HG03457 (cell line): ENCODE measurements around the gene PGGT1B.
"Not testable (repeated sequence)": the region's sequence is repeated elsewhere in the genome, so short reads cannot be mapped to it uniquely, and the experiment has no call there.

ENCODE experiments used
- ATAC-seq: cut with Tn5 transposase; IDR thresholded peaks from one replicate; pipeline ENCODE4 v1.9.1; 2021; ENCODE audit warnings: moderate number of reproducible peaks; ENCODE audit not compliant: unreplicated experiment

PGGT1B gene

DNA sequence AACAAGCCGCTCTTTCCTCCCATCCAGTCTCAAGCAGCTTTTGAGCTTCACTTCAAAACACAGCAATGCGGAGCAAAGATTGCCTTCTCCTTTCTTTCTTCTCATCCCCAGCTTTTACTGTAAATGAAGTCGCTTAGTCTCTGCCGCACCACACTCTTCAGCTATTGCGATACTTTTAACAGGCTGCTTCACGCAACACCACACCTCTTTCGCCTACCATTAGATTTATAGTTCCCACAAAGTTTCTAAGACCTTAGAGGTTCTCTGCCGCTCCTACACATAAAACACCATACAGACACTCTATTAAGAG, 711 bp downstream of the PGGT1B start:
- peak; percentile 31 for ATAC-seq

DNA sequence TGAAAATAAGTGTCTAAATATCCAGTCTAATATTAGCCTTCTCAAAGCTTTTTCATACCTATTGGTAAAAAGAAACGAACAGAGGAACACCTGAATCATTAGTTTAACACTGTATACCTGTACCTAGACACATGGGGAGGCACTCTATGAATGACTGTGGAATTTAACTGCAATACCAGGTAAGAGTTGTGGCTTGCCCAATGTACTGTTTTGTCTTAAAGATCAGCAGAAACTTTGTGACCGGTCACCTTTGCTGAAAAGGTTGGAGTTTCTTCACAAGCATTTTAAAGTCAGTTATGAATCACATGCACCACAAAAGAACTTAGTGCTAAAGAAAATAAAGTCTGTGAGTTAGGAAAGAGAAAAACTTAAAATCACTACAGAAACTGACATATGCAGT, 2.4 kb downstream of the PGGT1B start:
- no peak for ATAC-seq

DNA sequence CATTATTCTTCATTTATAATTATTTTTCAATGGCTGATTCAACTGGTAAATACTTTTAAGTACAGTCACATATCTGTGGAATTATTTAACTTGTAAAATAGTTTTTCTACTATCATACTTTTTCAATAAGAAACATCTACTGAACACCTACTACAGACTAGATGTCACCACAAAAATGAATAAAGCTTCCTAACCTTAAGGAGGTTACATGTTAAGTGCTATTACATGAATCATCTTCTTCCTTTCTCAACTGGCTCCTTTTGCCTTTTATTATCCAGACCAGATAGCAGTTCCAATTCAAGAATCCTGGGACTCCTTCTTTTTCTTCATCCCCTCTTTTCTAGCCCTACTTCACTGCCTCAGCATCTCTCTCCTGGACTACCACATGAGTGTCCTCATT, 4.7 kb downstream of the PGGT1B start:
- no peak for ATAC-seq

DNA sequence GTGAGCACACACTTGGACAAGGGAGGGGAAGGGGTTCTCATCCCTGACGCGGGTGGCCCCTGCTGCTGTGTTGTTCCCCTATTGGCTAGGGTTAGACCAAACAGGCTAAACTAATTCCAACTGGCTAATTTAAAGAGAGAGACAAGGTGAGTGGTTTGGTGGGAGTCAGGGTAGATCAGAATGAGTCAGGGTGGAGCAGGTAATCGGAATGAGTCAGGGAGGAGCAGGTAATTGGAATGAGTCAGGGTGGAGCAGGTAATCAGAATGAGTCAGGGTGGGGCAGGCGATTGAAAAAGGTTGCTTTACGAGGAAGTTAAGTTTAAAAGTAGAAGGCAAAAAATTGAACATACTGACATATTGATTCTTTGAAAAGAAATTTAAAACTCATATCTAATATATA, 13.3 kb downstream of the PGGT1B start:
- ATAC-seq = not testable (repeated sequence)

DNA sequence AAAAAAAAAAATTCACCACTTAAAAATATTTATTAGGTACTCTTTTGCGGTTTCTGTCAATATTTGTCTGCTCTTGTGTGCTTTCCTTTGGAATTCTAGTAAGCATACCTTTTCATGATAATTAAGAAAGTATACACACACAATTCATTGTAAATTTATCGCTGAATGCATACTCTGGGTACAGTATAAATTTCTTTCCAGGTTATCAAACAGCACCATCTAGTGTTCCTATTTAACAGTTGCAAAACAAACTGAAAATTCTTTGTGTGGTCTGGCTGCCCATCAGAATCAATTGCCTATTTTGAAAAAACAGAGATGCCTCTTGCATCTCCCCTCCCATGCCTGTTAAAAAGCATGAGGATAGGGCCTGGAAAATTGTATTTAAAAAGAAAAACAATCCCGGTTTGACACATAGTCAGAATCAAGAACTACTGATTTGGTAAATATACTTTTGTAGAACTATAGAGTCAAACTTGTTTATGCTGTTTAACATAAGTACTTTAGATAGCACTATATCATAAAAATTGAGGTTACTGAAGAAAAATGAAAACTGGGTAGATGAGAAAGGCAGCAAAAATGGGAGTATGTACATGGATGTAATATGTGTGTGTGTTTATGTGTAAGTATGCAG, 16.2 kb downstream of the PGGT1B start:
- ATAC-seq = no peak

DNA sequence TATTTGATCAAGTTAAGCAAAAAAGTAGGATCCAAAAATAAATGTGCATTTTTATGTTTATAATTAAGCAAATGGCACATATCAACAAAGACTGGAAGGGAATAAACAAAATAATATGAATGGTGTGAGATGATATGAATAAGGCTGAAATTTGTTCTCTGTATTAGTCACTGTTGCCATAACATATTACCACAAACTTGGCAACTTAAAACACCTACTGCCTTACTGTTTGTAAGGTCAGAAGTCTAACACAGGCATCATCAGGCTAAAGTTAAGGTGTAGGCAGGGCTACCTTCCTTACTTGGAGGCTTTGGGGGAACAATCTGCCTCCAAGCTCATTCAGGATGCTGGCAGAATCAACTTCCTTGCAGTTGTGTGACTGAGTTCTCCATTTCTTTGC, 19.3 kb downstream of the PGGT1B start:
- no peak for ATAC-seq

DNA sequence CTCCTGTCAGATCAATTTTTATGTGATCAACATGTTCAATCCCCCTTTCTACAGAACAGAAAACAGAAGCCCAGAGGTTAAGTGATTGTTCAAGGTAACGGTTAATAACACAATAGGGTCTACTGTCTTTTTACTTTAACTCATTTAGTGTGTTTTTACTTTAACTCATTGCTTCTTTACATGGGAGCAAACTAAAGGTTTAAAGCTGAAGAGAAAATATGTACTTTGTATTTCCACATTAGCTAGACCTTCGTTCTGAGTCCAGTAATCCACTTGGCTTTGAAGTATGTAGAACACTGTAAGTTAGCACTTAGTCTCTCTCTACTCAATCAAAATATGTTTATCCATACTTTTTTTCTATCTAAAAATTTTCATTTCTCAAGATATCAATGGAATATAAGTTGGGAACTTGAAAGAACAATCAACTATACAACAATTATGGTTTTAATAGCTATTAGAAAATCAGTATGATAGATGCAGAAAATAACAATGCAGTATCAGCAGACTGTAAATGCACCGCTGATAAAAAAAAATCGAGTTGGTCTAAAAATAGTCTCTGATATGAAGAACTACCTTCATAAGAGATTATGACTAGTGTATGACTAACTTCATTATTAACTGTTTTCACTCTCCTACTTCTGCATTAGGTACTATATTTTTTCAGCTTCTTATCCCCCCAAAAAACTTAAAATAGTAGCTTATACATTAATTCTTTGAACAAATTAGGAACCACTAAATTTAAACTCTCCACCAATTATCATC, 20.6 kb downstream of the PGGT1B start:
- no peak for ATAC-seq

DNA sequence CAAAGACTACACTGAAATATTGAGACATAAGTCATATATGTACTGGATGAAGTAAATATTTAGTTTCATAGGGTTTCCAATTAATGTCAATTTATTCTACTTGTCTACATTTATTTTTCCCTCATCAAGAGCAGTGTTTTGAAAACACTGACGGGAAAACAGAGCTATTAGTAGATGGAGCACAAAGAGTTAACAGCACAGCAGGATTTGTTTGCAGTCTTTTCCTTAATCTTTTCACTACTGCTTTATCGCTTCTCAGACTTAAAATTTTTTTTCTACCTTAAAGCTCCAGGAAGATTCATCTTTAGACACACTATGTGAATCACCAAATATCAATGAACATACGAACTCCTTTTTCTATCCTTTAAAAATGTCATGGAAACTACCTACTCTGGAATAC, 25.6 kb downstream of the PGGT1B start:
- ATAC-seq = no peak

DNA sequence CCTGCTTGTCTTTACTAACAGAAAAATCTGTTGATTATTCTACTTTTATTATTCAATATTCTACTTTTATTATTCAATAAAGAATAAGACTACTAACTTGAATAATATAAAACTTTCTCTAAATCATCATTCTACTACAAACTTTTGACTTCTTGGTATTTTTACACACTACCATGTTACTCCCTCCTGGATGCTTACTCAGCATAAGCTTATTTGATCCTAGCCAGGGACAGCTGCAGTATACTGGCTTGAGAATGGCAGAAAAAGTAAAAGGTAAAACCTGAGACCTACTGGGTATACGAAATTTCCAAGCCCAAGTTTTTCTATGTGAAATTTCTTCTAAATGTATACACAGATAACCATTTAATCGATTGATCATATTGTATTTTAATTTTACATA, 26.1 kb downstream of the PGGT1B start:
- no peak for ATAC-seq

DNA sequence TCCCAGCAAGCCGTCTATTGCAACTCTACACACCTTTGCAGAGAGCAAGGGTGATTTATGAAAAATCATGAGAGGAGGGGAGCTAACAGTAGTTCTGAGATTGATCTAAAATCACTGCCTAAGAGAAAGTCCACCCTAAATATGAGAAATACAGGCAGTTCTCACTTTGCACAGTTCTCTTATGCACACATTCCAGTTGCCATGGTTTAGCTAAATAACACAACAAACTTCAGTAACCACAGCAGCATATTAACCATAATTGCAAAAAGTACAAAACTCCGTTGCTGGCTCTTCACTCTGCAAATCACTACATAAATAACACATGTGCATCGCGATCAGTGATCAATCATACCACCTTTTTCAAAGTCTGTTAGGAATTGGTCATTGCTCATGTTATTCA, 31.1 kb downstream of the PGGT1B start:
- ATAC-seq = no peak

DNA sequence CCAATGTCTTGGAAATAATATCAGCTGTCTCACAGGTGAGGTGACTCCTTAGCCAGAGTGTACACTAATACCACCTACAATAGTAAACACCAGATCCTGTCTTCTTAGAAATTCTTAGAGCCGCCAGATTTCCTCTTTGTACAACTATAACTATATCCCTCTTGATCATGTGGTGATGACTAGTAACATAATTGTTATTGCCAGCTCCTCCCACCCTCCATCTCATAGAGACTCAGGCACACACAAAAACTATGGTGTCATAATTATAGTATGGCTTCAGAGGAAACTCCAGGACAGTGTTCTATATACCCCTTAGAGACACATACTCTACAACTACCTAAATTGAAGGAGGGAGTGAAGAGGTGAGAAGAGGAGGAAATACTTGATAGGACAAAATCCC, 33.1 kb downstream of the PGGT1B start:
- no peak for ATAC-seq

DNA sequence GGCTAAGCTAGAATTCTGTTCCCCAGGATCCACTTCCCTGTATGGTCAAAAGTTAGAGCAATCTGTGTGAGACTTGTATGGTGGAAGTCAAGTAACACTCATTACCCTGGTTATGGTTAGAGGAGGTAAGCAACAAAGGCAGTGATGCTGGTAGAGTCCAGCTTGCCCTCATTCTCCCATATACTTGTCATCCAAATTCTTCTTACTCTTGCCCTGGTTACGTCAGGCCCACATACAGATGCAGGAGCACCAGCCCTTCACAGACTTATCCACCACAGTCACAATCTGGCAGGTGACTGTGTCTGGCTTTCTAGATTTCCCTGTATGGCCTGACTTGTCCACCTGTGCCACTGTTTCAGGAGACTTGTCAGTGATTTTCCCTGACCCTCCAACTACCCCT, 35.4 kb downstream of the PGGT1B start:
- no peak for ATAC-seq

DNA sequence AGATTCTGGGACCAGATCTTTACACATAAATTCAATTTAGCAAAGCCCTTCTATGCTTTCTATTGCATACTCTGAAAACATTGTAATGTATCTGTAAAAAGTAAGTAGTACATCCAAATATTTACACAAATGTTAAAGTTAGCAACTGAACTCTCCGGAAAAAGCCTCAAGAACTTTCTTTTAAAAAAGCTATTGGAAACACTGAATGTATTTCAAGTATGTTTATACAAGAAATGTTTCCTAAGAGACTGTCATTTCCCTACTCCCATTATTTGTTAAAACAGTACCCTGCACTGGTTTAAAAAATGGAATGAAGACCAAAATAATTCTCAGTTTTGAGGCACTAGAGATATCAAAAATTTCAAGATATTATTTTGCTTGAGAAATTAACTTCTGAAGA, 48.1 kb downstream of the PGGT1B start:
- ATAC-seq = no peak

DNA sequence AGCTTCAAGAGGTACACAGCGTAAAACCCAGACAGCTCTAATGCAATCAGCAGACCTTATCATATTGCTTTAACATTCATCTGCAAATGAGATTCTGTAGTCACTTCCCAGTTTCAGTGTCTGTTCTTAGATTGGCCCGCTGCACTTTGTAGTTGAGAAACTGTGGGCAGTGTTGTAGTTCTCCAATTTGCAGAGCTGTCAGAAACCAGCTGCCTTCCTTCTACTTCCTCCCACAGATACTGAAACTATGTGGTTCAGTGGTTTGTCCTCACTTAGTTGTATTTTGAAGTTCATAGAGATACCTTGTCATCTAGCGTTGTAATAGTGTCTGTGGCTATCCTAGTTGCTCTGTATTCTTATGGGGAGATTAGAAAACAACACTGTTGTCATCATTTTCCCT, 53.4 kb downstream of the PGGT1B start:
- ATAC-seq = peak; percentile 100

DNA sequence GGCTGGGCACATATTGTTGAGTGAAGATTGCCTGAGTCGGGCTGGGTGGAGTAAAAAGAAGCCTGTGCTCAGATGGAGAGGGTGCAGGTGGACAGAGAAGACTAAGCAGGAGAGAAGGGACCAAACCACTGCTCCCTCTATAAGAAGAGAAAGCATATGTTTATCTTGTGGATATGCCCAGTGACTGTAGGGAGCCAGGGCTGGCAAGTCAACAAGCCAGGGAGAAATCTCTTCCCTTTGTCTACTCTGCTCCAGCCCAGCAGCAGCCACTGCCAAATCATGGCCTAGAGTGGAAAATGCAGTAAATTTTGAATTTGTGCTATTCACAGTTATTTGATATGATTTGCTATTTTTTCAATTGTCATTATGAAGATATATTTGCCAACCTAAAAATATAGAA, 59.7 kb downstream of the PGGT1B start:
- ATAC-seq = no peak

DNA sequence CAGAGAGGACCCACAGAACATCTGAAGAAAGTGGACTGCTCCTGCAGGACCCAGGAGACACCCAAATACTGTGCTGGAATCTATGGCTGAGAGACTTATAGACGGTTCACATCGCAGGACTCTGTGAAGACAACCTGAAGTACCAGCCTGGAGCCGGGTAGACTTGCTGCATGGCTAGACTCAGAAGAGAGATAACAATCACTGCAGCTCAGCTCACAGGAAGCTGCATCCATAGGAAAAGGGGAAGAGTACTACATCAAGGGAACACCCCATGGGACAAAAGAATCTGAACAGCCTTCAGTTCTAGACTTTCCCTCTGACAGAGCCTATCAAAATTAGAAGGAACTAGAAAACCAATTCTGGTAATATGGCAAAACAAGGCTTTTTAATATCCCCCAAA, 66.5 kb downstream of the PGGT1B start:
- ATAC-seq = no peak

DNA sequence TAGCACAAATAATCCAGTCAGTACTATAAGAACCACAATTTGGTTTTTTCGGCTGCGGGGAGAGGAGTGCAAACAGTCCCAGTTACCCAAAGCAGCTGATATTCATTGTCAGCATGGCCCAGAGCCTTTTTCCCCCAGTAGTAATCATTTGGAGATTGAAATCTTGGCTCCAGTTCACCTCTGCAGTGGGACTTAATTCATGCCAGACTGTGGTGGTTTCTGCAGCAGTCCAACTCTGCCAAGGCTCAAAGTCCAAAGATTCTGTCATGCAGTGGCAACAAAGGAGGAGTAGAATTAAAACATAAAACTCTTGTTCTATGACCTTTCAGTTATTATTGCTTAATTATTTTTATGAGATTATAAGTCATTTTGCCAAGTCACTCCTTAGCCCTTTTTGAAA, 68.0 kb downstream of the PGGT1B start:
- no peak for ATAC-seq

DNA sequence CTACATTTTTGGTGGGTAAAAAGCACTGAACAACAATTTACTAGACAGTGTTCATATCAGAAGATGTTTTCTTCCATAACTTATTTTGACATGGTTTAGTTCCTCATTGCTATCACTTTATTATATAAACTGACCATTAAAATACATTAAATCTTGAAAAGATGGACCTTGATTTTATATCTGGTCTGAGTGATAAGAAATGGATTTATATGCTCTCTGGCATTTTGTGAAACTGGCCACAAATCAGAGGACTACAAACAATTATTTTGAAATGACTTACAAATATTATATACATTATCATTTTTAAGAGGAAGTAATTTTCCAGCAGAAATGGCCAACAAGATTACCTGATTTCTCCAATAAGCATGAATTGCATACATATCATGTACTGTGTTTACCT, 69.4 kb downstream of the PGGT1B start:
- ATAC-seq = no peak

DNA sequence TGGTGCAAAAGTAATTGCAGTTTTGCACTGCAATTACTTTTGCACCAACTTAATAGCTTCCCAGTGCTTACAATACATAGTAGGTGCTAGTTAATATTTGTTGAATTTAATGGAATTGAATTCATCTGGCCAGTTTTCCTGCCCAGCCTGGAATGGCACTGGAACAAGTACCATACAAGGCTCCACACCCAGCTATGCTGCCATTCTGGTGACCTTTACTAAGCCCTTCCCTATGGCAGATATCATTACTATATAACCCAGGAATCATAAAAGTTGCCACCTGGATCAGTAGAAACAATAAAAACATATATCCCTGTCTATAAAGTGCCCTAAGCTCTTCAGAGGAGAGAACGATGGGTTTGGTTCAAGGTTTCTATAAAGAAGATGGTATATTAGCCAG, 70.6 kb downstream of the PGGT1B start:
- no peak for ATAC-seq

DNA sequence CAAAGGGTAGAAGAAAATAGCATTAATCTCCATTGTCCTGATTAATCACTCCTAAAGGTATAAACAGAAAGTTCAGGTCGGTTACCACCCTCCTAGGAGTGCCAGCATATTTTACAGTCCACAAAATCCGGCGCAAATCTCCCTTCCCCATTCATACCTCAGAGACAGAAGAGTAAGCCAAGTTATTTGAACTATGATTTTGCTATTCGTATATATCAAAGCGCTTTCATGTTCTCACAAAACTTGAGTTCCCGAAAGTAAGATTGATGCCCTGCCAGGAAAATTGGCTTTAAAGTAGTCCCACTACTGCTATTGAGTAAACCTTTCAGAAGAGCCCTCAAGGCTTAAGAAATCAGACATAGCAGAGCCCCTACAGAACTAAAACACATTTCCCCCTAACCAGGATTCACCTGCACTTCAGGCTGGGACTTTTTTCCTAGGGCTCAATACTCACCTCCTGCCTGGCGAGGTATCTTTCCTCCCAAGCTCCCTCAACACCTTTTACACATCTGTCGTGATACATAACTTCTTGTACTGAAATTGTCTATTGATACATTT, 71.1 kb downstream of the PGGT1B start:
- no peak for ATAC-seq

DNA sequence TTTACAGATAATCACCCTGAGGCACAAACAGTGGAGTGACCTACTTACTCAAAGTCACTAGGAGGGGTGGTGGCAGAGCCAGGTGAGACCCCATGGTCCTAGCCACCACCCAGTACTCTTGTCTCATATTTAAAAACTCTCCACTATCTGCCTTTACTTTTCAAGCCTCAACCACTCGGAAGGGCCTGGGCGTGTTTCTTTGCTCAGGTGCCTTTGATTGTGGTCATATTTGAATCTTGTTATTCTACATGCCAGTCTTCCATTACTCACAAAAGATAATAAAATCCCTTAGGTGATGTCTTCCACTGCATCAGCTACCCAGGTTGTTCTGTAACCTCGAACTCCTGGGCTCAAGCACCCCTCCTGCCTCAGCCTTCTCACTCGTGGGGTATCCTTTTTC, 72.3 kb downstream of the PGGT1B start:
- no peak for ATAC-seq

DNA sequence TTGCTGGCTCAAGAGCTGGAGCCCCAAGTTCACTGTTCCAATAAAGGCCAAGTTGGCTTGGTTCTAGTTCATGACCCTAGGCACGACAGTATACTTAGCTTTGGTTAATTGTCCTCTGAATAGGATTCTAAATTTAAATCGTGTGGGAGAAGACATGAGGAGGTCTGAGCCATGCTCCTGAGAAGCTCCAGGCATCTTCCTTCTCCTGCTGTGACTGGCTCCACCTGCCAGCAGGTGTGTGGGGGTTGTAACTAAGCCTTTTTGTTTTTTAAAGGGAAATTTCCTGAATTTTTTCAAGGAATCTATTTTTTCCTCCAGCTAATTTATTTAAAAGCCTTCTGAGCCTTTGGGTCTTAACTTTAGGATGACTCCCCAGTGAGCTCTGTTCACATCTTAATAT, 72.8 kb downstream of the PGGT1B start:
- no peak for ATAC-seq

DNA sequence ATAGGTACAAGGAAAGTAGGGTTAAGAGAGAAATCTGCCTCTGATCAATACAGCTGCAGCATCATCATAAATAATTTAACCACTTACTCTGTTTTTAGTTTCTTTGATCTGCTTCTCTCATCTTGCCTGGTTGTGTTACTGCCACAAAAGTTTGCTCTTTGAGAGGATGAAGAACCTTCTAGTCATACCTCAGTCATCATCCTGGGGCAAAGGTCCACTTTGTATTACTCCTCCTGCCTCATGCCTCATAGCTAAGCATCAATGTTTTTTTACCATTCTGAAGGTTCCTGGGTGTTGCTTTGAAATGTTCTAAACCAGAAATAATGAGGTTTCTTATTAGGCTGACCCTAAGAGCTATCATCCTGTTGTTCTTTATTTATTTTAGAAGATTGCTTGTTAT, 75.9 kb downstream of the PGGT1B start:
- no peak for ATAC-seq
